Measurements from ENCODE around the gene MVB12B.

The MVB12B gene

DNA sequence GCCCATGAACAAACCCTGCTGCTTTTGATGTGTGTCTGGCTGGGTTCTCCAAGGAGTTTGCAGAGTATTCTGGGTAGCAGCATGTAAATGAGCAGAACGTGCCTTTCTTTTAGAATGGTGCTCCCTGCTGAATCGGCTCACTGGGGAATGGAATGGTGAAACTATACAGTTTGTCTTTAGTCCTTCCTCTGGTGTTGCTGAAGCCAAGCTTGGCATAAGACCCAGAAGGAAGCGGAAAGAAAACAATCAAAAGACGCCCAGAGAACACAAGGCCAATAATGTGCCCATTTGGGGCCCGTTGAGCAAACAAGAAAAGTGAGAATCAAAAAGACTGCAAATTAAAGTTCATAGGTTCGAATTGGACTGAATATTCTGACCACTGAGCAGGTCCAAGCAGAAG lies 60.1 kb downstream of the MVB12B start:
- no peak for DNase-seq (ENCODE audit: low spot score)

DNA sequence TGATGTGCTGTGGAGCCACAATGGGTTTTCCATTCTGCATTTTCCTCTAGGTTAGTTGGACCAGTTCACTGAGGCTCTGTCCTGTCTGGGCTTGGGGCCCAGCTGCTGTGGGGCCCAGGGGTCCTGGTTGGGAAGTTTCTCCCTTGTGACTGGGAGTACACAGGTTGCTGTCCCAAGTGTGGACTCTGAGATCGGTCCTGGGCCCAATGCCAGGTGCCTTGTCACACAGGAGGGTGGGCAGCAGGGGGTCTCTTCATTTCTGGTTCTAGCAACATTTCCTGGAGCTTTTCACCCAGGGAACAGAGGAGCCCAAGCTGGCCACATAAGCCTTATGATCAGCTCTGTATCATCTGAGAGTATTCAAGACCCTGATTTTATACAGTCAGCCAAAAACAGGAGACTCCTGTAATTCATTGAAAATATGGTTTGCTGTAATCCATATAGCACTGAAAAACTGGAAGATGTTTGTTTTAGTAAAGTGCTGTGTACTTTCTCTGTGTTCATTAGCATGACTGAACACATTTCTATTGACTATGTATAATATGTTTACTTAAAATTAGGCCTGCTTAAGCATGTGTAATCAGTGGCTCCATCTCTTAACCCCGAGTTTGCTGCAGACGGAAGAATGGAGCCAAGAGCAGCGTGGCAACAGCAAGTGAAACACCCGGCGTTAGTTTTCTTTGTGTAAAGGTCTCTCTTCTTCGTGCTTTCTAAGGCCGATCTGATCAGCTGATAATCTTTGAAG lies 62.5 kb downstream of the MVB12B start:
- no peak for DNase-seq (ENCODE audit: low spot score)

DNA sequence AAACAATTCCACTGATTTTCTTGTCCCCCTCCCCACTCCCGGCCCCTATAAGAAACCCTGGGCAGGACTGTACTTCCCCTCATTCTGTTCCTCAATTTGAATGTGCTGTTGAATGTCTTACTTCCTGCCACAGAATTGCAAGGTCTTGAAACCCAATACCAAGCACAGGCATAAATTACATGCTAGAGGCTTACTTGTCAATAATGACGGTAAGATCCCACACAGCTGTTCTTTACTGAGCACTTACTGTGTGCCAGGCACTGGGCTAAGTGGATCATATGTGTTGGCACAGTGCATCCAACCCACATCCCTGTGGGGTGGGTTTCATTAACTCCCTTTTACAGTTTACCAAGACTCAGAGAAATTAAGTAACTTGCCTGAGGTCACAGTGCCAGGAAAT lies 63.4 kb downstream of the MVB12B start:
- DNase-seq (ENCODE audit: low spot score): no peak

DNA sequence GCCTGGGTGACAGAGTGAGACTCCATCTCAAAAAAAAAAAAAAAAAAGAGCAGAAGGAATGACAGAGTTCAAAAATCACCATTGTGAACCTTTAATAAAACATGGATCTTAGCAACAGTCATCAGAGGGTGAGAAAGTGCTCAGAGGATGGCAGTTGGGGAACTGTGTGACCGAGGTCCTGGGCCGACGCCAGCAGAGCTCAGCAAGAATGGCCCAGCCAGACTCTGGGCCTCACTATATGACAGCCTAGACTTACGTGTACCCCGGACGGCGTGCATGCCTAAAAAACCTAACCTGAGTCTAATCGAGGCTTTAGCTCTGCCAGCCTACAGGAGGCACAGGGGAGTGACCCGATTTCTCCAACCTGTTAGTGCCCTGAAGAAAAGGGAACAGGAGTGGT lies 64.3 kb downstream of the MVB12B start:
- no peak for DNase-seq (ENCODE audit: low spot score)

DNA sequence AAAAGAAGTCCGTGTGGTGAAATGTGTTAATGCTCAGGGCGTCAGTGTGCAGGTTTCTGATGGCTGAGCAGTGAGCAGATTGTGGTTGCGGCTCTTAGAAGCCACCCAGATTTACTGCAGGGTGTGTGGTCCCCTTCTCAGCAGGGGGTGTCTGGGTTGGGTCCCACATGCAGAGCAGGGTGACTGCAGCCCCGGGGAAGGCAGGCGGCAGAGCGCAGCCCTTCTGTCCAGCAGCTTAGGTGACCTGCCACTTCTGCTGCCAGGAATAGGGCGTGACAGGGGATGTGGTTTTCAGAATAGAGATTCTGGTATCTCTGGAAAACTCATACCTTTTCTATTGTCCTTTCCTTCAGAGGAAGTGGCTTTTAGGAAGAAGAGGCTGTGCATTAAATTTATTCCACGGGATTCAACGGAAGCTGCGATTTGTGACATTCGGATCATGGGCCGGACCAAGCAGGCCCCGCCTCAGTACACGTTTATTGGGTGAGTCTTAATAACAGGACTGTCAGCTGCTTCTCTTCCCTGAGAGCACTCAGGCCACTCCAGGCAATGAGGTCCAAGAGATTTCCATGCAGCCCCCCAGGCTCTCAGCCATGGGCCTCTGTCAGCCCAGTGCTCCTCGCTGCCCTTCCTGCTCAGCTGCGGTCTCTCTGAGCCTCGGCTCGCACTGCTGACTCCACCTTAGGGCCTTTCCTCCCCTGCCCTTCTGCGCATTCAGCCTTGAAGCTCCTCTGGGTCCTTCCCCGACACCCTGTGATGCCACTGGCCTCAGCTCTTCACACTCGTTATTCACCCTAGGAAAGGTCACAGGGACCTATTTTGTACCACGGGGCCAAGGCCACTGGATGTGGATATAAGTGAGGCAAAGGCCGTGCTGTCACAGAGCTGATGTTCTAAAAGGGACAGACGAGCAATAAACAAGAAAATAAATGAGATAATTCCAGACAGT lies 65.4 kb downstream of the MVB12B start:
- DNase-seq (ENCODE audit: low spot score): peak; percentile 59

DNA sequence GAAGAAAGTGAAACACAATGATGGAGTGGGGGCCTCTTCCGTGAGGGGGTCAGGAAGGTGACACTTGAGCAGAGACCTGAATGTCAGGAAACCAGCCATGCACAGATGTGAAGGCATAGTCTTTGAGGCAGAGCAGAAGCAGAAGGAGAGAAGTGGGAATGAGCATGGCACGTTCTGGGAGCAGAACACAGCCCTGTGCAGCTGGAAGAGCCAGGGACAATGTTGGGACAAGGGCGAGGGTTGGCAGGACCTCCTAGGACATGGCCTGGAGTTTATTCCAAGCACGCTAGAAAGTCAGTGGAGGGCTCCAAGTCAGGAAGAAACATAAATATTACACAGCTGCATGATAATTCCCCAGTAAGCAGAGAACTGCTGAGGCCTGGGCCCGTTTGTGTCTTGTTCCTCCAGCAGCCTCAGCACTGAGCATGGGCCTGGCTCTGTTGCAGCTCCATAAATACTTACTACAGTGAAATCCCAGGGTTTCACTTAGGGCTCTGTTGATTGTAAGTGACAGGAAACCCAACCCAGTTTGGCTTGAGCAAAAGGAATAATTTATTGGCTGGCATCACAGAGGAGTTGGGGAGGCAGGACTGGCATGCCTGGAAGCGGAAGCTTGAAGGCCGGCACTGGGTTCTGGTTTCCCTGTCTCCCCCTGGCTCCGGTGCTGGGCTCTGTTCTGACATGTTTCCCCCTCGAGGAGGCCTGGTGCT lies 66.2 kb downstream of the MVB12B start:
- no peak for DNase-seq (ENCODE audit: low spot score)

DNA sequence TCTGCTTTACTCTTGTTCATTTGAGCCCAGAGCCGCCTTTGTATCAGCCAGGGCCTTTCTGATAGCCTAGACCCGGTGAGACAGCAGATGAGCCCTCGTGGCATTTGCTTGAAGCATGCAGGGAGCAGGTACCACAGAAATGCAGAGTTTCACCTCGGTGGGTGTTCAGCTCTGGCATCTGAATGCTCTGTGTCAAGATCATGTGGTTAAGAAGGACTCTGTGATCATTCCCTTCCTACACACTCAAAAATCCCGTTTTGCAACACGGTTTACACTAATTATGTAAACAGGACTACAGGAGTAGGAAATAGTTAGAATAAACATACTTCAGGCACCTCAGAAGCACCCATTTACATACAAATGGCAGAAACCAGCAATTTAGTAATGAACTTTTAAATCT lies 67.2 kb downstream of the MVB12B start:
- no peak for DNase-seq (ENCODE audit: low spot score)

DNA sequence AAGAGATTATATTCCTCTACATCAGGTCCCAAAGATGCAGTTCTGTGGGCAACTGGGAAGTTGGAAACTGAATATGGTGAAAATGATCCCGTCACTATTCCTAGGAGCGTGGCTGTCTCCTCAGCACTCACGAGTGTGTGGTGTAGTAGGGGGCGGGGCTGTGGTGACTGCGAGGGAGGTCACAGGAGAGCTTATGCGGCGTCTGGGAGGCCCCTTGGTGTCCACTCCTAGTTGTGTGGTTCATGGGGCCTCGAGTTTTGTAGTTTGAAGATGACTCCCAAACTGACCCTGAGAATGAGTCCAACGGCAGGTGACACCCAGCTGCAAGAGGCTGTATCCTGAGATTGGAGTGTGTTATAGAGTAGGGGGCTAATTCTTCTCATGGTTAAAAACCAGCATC lies 68.2 kb downstream of the MVB12B start:
- no peak for DNase-seq (ENCODE audit: low spot score)

DNA sequence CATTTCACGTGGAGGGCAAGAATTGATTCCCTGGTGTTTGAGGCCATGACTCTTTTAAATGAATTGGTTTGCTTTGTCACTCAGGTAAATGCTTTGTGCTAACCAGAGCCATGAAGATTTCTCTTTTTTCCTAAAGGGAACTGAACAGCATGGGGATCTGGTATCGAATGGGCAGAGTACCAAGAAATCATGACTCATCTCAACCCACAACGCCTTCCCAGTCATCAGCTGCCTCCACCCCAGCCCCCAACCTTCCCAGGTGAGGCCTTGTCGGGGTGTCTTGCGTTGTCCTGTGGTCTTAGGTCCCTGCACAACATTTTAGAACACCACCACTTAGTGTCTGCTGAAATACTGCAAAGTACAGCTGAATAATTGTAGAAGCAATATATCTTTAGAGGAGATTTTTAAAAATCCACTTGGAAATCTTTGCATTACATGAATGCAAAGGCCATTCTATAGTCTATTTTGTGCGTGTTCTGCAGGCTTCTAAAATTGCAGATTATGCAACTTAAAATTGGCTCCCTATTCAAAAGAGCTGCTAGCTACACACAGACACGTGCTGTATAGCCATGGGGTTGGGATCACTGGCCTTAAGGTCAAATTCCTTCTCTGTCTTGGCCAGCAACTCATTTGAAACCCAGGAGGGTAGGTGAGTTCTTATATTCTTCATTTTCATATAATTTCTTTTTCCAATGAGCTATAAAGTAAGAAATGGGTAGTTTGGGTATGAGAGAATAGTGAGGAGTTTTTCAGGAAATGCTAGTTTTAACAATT lies 69.0 kb downstream of the MVB12B start:
- DNase-seq (ENCODE audit: low spot score): peak; percentile 8

DNA sequence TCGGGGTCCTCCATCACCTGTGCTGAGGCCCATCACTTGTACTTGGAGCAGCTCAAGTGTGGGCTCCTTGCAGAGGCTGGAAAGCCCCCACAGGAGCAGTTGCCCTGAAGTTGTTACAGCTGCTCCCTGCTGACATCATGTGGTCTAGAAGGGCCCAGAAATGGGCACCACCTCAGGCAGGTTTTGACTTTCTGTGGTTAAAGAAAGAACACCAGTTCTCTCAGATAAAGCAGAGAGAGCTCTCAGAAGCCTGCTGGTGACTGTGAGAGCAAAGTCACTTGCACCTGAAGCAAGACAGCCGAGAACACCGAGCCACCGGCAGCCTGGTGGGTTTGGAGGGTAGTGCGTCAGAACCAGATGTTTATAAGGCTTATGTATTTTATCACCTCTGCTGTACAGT lies 70.4 kb downstream of the MVB12B start:
- no peak for DNase-seq (ENCODE audit: low spot score)

DNA sequence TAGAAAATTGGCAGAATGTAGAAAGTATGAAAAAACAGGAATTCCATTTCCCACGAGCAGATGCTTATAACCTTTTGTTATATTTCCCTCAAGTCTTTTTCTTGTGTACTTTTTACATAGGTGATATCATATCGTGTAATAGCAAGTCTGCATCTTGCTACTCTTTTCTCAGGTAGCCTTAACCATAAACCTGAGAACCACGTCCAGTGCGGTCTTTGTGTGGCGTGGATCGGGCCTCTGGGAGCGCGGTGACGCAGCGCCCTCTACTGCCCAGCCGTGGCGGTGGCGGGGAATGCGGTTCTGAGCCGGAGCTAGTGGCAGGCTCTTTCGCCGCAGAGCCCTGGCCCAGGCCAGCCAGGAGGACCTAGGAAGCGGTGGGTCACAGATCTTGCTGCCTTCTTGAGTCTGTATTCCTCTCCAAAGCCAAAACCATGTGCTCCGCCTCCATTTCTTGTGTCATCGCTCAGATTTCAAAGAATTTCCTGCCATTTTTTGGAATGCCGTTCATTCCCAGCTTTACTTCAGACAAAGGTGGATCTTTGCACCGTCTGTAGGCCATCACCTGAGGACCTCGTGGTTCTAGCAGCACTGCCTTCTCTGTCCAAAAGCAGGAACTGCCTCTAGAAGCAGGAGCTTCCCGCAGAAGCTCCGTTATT lies 71.9 kb downstream of the MVB12B start:
- DNase-seq (ENCODE audit: low spot score): peak; percentile 23

DNA sequence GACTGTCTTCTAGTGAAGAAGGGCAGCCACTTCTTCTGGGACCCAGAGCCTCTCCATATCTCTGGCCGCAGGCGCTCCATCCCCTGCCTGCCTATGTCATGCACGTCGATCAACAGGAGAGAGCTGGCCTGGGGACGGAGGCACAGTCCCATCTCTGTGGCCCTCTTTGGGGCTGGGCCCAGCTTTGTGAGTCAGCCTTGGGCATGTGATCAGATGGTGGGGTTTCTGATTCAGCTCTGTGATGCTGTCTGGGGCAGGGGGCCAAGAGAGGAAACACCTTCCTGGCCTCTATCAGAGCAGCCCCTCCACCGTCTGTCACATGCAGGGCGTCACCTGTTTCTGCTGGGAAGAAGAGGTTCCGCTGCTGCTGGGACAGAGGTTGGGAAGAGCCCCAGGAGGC lies 72.6 kb downstream of the MVB12B start:
- no peak for DNase-seq (ENCODE audit: low spot score)

DNA sequence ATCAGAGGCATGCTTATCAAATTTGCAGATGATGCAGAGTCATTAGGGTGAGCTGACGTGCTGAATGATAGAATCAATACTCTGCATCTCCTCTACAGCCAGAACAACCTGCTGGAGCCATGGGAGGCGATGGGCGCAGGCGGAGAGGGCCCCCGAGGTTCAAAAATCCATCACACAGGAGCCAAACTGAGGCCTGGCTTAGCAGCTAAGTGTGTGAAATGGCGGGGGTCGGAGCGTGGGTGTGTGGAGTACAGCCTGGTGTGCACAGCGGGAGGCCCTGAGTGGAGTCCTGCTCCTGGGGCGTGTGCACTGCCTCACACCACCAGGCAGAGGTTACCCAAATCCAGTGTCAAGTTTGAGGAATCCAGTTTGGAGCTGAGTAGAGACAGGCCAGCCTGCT lies 73.2 kb downstream of the MVB12B start:
- DNase-seq (ENCODE audit: low spot score): no peak

DNA sequence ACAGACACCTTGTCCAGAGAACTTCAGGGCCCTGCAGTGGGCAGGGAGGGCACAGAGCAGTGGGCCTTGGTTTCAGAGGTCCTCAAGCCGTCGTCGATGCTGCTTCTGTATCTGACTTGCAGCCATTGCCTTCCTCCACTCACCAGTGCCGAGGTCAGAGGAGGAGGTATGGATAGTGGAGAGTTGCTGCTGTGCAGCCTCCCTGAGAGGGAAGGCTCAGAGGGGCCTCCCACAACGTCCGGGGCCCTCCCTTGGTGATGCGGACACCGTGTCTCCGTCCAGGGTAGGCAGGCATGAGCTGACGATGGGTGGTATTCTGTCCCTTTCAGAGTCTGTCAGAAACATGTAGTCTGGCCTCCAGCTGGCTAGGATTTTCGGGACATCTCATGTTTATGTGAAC lies 73.9 kb downstream of the MVB12B start:
- DNase-seq (ENCODE audit: low spot score): no peak

DNA sequence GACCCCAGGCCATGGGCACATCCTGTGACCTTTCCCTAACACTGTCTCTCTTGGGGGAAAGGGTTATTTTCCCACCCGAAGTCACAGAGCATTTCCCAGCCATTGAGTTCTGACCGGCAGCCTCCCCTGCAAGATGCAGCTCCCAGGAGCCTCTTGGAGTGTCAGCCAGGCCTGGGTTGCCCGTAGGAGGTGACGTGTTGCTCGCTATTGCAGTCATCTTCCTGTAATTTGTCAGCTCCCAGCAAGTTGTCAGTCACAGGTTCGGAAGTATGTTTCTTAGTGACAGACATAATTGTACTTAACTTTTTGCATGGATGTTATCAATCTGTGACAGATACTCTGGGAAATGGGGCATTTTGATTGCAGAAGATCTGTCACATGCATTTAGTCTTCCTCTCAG lies 74.5 kb downstream of the MVB12B start:
- DNase-seq (ENCODE audit: low spot score): no peak

DNA sequence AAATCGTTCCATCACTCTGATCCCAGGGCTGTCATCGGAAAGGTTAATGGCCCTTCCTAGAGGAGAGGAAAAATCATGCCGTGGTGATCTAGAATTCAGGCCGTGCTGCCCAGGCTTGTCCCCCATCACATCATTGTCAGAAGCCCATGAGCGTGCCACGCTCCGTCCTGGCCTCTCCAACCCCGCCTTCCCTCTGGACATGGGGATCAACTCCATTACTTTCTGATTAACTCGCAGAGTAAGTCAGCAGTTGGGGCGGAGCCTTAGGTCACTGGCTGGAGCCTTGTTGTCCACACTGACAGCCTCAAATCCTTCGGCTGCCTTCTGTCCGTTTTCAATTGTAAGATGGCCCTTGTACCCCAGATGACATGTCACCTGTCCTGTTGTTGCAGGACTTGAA lies 75.0 kb downstream of the MVB12B start:
- no peak for DNase-seq (ENCODE audit: low spot score)

DNA sequence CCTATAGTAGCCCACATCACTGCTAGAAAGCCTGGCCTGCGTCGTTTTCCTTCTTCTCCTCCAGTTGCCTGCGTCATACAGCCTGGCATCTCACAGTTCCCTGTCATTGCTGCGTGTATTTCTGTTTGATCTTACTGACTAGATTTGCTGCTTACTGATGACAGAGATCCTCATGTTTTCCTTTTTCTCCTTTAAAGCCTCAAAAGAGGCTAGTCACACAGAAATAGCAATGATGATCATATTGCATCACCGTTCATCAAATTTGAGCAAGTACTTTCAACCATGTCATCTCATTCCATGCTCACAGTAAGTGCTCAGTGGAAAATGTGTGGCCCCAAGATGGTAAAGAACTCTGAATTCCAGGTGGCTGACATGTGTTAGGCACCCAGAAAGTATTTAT lies 76.8 kb downstream of the MVB12B start:
- DNase-seq (ENCODE audit: low spot score): no peak

DNA sequence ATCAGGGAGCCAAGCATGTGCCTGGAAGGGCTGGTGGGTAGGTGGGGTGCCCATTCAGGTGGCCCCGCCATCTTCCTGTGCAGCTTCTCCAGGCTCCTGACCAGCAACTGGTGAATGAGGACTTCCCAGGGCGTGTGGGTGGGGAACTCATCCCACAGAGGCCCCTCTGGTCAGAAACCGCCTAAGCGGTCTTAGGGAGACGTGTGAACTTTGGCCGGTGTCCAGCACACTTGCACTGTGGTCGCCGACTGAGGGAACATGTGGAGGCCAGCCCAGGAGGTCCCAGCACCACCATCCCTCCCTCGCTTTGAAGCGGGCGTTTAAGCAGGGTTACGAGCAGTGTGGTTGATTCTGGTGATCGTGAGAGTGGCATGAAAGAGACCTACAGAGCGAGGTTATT lies 77.8 kb downstream of the MVB12B start:
- DNase-seq (ENCODE audit: low spot score): no peak

DNA sequence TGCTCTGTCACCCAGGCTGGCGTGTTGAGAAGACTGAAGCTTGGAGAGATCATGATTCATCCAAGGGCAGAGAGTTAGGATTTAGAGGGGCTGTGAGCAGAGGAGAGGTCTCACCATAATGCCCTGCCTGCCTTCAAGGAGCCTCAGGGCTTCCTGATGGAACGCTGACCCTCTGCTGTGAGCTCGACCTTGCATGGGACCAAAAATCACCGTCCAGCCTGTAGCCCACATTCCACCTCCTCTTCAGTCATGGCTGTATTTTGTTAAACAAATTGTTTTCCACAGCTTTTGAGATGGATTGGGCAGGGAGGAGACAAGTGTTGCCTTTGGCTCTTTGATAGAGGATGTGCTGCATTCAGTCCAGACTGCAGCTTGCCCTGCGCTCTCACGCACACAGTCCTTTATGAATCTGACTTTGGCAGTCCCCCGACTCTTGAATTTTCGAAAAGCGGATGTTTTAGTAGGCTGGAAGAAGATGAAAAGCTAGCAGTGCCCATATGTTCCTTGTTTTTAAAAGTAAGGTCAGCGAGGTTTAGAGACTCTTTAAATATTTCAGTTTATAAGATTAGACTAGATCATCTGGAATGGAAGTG lies 79.5 kb downstream of the MVB12B start:
- no peak for DNase-seq (ENCODE audit: low spot score)

DNA sequence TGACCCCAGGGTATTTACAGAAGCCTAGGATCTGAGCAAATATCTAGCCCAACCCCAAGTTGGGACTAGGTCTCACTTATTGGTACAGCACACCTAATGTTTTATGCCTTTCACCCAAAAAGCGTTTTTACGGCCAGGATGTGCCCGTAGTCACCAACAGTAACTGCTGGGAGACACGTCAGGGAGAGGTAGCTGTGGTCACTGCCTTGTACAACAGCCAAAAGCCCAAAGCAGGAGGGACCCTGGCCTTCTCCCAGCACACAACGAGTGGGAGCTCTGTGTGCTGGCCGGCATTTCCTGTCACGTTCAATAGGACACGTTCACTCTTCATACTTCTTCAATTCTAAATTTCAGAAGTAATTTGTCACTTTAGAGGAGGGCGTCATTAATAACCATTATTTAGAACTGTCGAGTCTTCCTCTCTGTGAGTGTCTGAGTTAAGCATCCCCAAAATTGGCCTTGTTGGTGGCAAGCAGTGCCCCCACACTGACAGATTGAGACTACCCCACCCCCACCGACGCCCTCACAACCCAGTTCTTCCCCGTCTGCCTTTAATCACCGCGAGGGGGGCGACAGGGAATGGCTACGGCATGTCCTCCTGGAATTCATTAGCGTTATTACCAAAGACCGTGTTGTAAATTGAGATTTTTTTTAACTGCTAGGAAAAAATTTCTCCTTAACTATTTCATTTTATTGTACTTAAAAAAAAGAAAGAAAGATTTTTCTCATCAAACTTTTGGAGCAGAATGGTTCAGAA lies 80.7 kb downstream of the MVB12B start:
- DNase-seq (ENCODE audit: low spot score): no peak

Measured in LoVo (cell line).